NCI-H2196 treated with DMSO at 0.1 percent for 48 hours (cell line): ENCODE measurements around the gene KDM4D.
A peak's percentile ranks its signal among the peaks of the same experiment; 100 is the strongest.
"Not testable (repeated sequence)": the region's sequence is repeated elsewhere in the genome, so short reads cannot be mapped to it uniquely, and the experiment has no call there.

Experiments used
- DNase-seq: peaks from one replicate; lab custom pipeline; 2025; ENCODE audit not compliant: unreplicated experiment; lab: John Stamatoyannopoulos, UW

KDM4D gene

GRCh38 chr11:94973099-94973968, at the start of gene KDM4D, which contains the start of gene CWC15:
KDM4D (plus strand) TSS chr11:94973709; CDS start chr11:94997373, 23,664 bp downstream.
CWC15 (minus strand) TSS chr11:94973556; CDS start chr11:94972185, 1,371 bp downstream.
- peak; percentile 73 for DNase-seq

GRCh38 chr11:94924171-94924572, 49.3 kb upstream of the KDM4D start:
- DNase-seq, result no peak

DNA sequence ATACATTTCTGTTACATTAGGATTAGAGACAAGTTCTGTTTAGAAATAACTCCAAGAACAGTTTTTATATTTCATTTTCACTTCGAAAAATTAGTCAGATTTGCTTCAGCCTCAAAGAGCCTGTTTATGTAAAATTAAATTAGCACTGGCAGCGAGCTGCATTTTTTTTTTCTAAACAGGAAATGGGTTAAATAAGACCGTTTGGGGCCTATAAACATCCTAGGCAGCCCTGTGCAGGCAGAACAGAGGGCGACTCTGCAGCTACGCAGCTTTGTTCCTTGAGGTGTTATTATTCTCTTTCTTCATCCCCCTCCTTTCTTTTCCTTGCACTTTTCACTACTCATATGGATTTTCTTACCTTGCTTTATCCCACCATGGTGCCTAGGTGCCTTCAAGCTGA, 48.9 kb upstream of the KDM4D start:
- DNase-seq, result no peak

GRCh38 chr11:94925422-94926270, 47.9 kb upstream of the KDM4D start:
- no peak for DNase-seq

DNA sequence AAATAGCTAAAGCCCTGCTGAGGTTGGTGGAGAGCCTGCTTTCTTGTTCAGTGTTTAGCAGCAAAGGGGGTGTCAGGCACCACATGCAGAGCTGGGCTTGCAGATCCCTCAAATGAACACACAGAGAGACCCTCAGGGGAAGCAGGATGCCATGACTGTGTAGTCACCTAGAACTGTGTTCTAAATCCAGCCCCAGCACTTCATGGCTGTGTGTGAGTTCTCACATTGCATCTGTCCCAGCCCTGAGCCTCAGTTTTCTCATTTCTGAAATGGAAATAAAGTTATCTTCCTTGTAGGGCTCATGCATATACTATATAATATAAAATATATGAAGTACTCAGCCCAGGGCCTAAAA, 47.3 kb upstream of the KDM4D start:
- DNase-seq, result no peak

- DNase-seq, result no peak
Observed at GRCh38 chr11:94926698-94927237, 46.7 kb upstream of the KDM4D start.

DNA sequence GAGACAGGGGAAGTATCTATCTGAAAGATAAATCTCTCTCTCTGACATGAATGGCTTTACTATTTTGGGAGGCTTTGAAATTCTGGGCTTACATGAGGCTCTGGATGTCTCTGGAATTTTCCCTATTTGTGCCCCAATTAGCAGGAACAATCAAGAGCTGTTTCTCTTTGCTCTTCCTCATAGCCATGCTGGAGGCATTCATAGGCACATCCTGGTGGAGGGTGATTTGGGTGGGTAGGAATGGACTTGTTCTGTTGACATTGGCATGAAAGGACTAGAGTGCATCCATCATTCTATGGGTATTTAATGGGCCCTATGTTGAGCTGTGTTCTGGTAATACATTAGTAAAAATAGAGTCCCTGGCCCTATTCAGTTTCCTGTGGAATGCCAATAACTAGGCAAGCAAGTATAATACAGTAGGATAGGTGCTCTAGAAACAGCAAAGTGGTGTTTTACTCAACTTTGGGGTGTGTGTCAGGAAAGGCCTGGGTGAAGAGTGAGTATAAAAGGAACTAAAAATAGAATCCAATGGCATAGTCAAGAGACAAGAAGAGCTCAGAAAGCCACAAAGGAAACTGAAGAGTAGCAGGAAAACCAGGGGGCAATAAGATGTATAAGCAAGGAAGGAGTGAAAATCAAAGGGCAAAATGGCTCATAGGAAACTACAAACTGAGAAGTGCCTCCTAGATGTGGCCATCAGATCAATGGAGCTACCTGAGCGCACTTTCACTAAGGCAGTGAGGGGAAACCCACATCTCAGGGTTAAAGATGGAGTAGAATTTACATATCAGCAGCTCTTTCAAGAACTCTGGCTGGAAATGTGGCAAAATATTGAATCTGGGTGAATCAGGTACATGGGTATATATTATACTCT, 45.2 kb upstream of the KDM4D start:
- no peak for DNase-seq

DNA sequence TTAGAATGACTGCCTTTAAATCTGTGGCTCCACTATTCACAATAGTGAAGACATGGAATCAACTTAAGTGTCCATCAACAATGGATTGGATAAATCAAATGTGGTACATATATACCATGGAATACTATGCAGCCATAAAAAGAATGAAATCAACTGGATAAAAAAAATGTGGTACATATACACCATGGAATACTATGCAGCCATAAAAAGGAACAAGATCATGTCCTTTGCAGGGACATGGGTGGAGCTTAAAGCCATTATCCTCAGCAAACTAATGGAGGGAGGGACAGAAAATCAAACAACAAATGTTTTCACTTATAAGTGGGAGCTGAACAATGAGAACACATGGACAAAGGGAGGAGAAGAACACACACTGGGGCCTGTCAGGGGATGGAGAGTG, 41.4 kb upstream of the KDM4D start:
- not testable (repeated sequence) for DNase-seq

GRCh38 chr11:94932503-94932902, 41.0 kb upstream of the KDM4D start:
- no peak for DNase-seq

DNA sequence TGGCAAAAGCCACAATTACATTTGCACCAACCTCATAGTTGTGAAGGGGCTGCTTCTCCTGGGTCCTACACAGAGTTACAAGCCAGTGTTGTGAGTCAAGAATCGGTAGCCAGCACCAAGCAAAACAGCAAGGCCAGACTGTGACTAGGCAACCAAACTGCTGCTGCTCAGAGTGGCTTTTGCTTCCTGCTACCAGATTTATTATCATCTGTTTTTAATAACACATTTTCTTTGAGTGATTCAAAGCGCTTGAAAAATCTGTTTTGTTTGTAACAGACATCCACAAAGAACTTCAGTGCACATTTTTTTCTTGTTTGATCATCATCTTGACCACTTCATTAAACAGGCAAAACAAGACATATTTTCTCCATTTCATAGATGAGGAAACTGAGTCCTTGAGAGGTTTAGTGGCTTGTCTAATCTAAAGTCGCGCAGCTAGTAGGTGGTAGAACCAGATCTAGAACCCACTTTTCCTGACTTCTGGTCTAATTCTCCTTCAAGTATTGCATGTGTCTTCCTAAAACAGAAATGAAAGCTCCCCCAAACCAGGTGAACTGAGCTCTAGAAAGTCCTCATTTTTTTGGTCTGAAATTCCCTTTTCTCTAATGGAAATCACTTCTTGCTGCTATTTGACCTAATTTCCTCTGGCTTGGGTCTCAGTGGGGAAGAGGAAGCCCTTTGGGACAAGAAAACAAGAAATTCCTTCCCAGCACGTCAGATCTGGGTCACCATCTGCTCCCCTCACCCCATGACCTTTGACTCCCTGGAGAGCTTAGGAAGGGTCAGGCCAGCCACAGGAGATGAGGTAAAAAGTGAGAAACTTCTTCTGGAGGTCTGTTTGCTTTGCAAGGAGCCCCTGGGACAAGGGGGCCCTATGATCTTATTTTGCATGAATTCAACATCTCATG, 40.0 kb upstream of the KDM4D start:
- no peak for DNase-seq

GRCh38 chr11:94934362-94934761, 39.1 kb upstream of the KDM4D start:
- DNase-seq, result no peak

DNA sequence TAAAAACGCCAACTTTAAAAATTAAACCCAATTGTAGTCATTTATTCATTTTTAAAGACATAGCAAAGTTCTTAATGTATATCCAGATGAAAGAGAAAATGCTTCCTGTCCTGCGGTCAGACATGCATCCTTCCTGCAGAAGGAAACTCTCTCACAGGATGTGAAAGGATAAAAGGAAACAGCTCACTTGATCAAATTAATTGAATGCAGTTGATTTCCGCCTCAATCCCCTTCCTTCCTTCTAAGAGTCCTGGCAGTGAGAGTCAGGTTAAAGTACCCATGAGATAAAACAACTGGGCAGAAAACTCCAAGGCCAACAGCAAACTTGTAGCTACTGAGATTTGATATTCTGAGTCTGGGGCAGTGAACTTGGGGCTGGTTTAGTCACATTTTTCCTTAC, 38.7 kb upstream of the KDM4D start:
- no peak for DNase-seq

DNA sequence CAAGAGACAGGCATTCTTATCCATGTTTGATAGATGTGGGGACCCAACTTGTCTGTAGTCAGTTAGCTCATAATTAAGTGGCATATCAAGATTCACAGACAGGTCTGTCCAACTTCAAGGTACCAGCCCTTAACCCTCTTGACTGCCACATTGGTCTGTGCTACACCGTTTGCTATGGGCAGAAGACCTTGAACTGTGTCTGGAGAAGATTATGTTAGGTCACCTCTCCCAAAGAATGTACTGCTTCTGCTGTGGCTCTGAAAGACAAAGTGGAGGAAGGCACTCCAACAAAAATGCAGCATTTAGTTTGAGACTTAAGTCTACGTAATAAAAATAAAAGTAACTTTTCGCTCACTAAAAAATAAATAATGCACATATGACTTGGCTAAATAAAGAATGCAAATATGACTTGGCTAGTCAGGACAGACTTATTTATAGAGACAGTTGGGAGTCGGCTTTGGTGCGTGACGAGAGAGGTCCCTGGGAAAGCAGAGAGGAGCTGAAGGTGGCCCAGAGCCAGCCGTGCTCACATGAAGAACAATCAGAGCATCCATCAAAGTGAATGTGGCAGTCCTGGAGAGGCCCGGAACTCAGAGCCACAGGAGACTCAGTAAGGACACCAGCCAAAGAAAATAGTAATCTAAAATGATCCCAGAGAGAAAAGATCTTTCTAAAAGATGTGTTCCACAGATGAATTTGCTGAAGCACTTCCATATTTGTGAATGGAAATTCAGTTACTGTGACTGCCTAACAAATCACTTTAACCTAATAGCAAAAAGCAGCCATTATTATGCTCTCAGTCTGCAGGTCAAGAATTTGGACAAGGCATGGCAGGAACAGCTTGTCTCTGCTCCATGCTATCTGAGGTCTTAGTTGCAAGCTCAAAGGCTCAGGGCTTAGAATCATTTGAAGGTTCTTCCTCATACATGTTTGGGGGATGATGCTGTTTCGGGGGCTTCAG, 35.1 kb upstream of the KDM4D start:
- DNase-seq, result no peak

DNA sequence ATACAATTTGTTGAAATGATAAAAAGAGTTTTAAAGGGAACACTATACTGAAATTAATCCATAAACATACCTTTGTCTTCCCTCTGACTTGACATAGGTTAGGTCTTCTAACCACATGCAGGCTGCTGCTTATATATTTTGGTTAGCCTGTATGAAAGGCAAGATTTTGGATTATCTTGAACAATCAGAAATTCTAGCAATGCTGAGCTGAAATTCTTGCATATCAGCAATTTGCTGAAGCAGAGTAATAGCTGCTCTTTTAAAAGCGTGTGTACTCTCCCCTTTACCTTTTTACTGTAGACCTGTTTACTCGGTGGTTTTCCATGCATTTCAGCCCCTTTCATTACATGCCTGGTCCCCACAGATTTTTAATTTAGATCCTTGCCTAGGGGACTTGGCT, 34.2 kb upstream of the KDM4D start:
- DNase-seq, result no peak

DNA sequence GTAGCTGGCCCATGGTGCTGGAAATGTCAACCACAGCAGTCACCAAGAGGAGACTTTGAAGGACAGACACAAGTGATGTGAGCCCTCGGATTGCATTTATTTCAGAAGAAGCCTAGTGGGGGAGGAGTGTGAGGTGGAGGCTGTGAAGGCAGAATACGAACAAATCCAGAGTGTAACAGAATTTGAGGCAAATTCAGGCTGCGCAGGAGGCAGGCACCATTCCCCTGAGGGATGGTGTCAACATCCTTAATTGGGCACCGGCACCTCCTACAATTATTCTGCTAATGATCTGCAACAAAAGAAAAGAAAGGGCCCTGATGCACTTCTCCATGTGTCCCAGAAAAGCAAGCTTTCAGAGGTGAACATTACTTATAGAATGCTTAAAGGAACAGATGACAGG, 32.4 kb upstream of the KDM4D start:
- no peak for DNase-seq

GRCh38 chr11:94946812-94947211, 26.7 kb upstream of the KDM4D start:
- no peak for DNase-seq

DNA sequence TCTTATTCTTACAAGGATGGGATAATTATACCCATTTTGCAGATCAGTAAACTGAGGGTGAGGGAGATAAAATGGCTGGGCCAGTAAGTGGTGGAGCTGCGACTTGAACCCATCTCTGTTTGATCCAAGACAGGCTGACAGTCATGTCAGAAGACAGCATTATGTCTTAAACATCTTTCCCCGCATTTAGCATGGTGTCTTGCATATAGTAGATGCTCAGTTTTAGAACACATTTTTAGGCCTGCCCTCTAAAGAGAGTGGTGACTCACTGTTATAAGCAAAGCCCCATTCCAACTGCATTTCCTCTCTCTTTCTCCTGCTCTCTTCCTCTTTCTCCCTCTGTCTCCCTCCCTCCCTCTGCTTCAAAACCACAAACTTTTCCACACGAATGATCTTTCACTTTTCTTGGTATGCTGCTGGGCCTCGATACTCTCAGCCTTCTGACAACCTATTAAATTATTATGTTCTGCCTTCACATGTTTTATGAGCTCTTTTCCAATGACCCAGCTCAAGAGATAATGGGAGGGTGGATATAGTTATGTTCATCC, 25.4 kb upstream of the KDM4D start:
- no peak for DNase-seq

DNA sequence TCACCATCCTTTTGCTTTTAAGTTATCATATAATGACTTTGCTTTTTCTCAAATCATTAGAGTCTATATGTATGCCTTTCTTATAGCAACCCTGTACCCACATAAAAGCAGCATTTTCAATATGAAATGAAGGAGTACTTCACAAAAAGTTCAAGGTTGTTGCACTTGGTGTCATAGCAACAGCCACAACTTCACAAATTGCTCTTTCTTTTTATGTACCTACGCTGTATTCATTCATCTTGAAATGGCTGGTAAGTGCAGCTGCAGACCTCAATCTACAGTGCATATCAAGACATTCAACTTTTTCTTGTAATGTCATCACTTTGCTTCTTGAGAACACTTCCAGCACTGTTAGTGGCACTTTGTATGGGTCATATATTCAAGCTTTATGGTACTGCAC, 18.8 kb upstream of the KDM4D start:
- DNase-seq, result no peak
